Hepatocyte (in vitro differentiated cells): ENCODE data around the gene CIDEB.

Source experiments
- EZH2phosphoT487 ChIP-seq: fragments of 200-600 bp; sonication (generic); IDR thresholded peaks from one replicate; pipeline ENCODE4 v1.6.1; 2018; ENCODE audit warnings: antibody characterized with exemption, mild to moderate bottlenecking, low read depth, moderate library complexity; ENCODE audit not compliant: unreplicated experiment, severe bottlenecking
- TF ChIP-seq, protein P1 (sequence below): fragments of 200-600 bp; sonication (generic); IDR thresholded peaks from 2 replicates; pipeline ENCODE4 v1.5.1; 2016; ENCODE audit warnings: antibody characterized with exemption, mild to moderate bottlenecking; ENCODE audit not compliant: poor library complexity

DNA sequence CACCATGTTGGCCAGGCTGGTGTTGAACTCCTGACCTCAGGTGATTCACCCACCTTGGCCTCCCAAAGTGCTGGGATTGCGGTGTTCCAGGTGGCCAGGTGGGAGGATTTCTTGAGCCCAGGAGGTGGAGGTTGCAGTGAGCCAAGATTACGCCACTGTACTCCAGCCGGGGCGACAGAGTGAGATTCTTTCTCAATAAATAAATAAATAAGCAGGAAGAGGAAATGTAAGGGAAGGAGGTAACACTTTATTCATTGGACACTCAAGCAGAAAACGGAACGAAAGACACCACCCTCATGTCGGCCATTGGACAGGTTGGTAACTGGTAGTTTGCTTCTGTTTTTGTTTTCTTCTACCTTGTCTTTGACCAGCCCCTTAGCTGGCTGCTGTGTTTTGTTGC lies 47.2 kb upstream of the CIDEB start:
- TF ChIP-seq, protein P1, sequence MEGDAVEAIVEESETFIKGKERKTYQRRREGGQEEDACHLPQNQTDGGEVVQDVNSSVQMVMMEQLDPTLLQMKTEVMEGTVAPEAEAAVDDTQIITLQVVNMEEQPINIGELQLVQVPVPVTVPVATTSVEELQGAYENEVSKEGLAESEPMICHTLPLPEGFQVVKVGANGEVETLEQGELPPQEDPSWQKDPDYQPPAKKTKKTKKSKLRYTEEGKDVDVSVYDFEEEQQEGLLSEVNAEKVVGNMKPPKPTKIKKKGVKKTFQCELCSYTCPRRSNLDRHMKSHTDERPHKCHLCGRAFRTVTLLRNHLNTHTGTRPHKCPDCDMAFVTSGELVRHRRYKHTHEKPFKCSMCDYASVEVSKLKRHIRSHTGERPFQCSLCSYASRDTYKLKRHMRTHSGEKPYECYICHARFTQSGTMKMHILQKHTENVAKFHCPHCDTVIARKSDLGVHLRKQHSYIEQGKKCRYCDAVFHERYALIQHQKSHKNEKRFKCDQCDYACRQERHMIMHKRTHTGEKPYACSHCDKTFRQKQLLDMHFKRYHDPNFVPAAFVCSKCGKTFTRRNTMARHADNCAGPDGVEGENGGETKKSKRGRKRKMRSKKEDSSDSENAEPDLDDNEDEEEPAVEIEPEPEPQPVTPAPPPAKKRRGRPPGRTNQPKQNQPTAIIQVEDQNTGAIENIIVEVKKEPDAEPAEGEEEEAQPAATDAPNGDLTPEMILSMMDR, result no peak
- no peak for TF ChIP-seq EZH2phosphoT487
